ENCODE results near the gene MAGEB4. TPM values are rescaled to one million over a fixed set of nuclear protein-coding genes. Genes with fewer than 3 reads are reported as not detected.

MAGEB4 gene
- total RNA-seq, 2 donors from 2014 or later: not detected

DNA sequence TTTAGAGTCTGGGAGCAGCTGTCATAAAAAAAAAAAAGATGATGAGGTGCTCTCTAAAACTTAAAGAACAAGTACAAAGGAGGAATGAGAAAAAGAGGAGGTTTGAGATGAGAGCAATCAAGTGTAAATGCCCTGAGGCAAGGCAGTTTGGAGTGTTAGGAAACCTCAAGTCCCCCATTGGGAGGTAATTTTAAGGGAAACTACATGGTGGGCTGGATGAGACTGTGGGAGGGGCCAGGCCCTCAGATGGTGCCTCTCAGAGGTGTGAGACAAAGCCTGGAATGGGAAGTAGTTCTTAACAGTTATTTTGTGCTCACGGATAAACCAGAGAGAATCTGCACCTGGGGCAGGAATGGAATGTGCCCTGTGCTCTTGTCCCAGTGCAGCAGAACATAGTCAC lies 13.3 kb upstream of the MAGEB4 start:
- Mint-ChIP-seq H3K9me3 (no peaks in the 10 kb centered on the region), H3K27me3 (ENCODE audit: insufficient read depth) (no peaks in the 10 kb centered on the region), H3K4me1 (peaks cover 27% of the 10 kb centered on the region), H3K36me3 (ENCODE audit: low read depth) (no peaks in the 10 kb centered on the region), H3K4me3 (no peak overlapping the region), H3K27ac (peak overlapping the region; percentile 68)
- no peak overlapping the region for H3K4me3 ChIP-seq (ENCODE audit: low read length)
- H3K9me3 ChIP-seq (ENCODE audit: control insufficient read depth, low read length): no peaks in the 10 kb centered on the region
- H3K4me1 ChIP-seq (ENCODE audit: control insufficient read depth, insufficient read depth, low read length): peaks cover 7% of the 10 kb centered on the region
- no peak overlapping the region for H3K9ac ChIP-seq (ENCODE audit: extremely low read depth, low read length, poor library complexity, severe bottlenecking)
- H3K27me3 ChIP-seq (ENCODE audit: control insufficient read depth, insufficient read depth, low read length, poor library complexity, severe bottlenecking): no peaks in the 10 kb centered on the region
- H3K27ac ChIP-seq (ENCODE audit: low read depth, low read length): no peak overlapping the region
- 8% methylated on average over 1 of the region's 1 CpG; no CpG with 5 or more reads in 1 of the 2 experiments for WGBS, 2 experiments (ENCODE audit: insufficient coverage in 1 of 2, insufficient read length in 1 of 2)
- TF ChIP-seq, protein P1, sequence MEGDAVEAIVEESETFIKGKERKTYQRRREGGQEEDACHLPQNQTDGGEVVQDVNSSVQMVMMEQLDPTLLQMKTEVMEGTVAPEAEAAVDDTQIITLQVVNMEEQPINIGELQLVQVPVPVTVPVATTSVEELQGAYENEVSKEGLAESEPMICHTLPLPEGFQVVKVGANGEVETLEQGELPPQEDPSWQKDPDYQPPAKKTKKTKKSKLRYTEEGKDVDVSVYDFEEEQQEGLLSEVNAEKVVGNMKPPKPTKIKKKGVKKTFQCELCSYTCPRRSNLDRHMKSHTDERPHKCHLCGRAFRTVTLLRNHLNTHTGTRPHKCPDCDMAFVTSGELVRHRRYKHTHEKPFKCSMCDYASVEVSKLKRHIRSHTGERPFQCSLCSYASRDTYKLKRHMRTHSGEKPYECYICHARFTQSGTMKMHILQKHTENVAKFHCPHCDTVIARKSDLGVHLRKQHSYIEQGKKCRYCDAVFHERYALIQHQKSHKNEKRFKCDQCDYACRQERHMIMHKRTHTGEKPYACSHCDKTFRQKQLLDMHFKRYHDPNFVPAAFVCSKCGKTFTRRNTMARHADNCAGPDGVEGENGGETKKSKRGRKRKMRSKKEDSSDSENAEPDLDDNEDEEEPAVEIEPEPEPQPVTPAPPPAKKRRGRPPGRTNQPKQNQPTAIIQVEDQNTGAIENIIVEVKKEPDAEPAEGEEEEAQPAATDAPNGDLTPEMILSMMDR (conservative IDR thresholded peaks at IDR 0.05): no peak
- no peaks in the 10 kb centered on the region for H3K36me3 ChIP-seq (ENCODE audit: control insufficient read depth, insufficient read depth, low read length)
- peak; percentile 80 for DNase-seq

DNA sequence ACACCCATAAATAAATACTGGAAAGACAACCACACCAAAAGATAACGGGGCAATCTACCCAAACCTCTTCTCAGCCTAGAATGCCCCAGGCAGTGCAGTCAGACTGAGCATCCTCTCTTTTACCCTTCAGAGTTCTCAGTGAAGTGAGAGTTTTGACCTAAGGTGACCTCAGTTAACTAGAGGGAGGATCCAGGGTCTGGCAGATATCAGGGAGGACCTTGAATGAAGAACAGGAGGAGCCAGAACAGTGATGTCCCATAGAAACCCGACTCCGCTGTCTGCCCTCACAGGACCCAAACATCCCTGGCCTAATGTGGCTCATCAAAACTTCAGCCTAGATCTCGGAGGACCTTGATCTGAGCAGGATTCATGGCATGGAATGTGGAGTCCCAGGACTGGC lies 11.4 kb upstream of the MAGEB4 start, which contains the start of gene MAGEB3:
TSS of gene MAGEB3 (plus strand) at position 263 of the 400 bp plus-strand sequence. CDS start 5,268 bp downstream, outside the sequence.
- Mint-ChIP-seq H3K36me3 (ENCODE audit: low read depth) (no peaks in the 10 kb centered on the region), H3K4me1 (peaks cover 16% of the 10 kb centered on the region), H3K27me3 (ENCODE audit: insufficient read depth) (peaks cover 1% of the 10 kb centered on the region), H3K4me3 (no peak within 1 kb of the TSS), H3K9me3 (no peaks in the 10 kb centered on the region), H3K27ac (no peak within 1 kb of the TSS)
- Histone ChIP-seq H3K36me3 (ENCODE audit: control insufficient read depth, insufficient read depth, low read length) (no peaks in the 10 kb centered on the region), H3K27me3 (ENCODE audit: control insufficient read depth, insufficient read depth, low read length, poor library complexity, severe bottlenecking) (no peaks in the 10 kb centered on the region), H3K4me3 (ENCODE audit: low read length) (no peak within 1 kb of the TSS), H3K9ac (ENCODE audit: extremely low read depth, low read length, poor library complexity, severe bottlenecking) (no peak within 1 kb of the TSS), H3K27ac (ENCODE audit: low read depth, low read length) (no peak within 1 kb of the TSS), H3K9me3 (ENCODE audit: control insufficient read depth, low read length) (no peaks in the 10 kb centered on the region), H3K4me1 (ENCODE audit: control insufficient read depth, insufficient read depth, low read length) (peaks cover 4% of the 10 kb centered on the region)
- WGBS, 2 experiments (ENCODE audit: insufficient coverage in 1 of 2, insufficient read length in 1 of 2): 88 to 93% methylated on average over 2 to 4 of the region's 4 CpGs
- TF ChIP-seq, protein P1 (conservative IDR thresholded peaks at IDR 0.05): no peak
- no peak for DNase-seq

DNA sequence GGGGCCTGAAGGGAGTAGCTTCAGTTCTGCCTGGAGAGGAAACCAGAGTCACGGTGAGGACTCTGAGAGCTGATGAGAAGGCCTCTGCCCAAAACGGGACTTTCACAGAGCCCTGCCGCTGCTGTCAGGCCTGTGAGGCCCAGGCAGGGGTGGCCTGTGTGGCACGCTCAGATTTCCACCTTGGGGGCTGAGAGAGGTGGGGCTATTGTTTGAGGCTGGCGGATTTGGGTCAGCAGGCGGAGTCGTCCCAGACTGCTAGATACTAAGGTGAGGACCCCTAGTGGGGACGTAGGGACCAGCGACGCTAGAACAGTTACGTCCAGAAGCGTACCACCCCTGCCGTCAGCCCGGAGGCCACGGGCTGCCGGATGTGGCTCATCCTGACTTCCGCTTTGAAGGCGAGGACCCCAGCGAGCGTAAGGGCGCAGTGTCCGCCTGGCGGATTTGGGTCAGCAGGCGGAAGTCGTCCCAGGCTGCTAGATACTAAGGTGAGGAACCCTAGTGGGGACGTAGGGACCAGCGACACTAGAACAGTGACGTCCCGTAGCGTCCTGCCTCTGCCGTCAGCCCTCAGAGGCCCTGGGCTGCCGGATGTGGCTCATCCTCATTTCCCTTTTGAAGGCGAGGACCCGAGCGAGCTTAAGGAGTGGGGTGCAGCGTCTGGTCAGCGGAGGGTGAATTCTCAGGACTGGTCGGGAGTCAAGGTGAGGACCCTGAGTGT lies 5.1 kb downstream of the MAGEB4 start, which contains the start of gene MAGEB1:
TSS of gene MAGEB1 (plus strand) at position 378 of the 721 bp plus-strand sequence. CDS start 3,348 bp downstream, outside the sequence.
- Histone ChIP-seq H3K36me3 (ENCODE audit: control insufficient read depth, insufficient read depth, low read length) (no peaks in the 10 kb centered on the region), H3K27ac (ENCODE audit: low read depth, low read length) (no peak within 1 kb of the TSS), H3K9me3 (ENCODE audit: control insufficient read depth, low read length) (no peaks in the 10 kb centered on the region), H3K27me3 (ENCODE audit: control insufficient read depth, insufficient read depth, low read length, poor library complexity, severe bottlenecking) (no peaks in the 10 kb centered on the region), H3K9ac (ENCODE audit: extremely low read depth, low read length, poor library complexity, severe bottlenecking) (no peak within 1 kb of the TSS), H3K4me1 (ENCODE audit: control insufficient read depth, insufficient read depth, low read length) (no peaks in the 10 kb centered on the region), H3K4me3 (ENCODE audit: low read length) (no peak within 1 kb of the TSS)
- H3K9me3 Mint-ChIP-seq: peaks cover 5% of the 10 kb centered on the region
- peaks cover 23% of the 10 kb centered on the region for H3K27me3 Mint-ChIP-seq (ENCODE audit: insufficient read depth)
- 93 to 94% methylated on average over 15 to 38 of the region's 38 CpGs for WGBS, 2 experiments (ENCODE audit: insufficient coverage in 1 of 2, insufficient read length in 1 of 2)
- H3K27ac Mint-ChIP-seq: no peak within 1 kb of the TSS
- peaks cover 21% of the 10 kb centered on the region for H3K4me1 Mint-ChIP-seq
- TF ChIP-seq, protein P1 (conservative IDR thresholded peaks at IDR 0.05): peak; percentile 68
- peak; percentile 66 for DNase-seq
- H3K4me3 Mint-ChIP-seq: no peak within 1 kb of the TSS
- H3K36me3 Mint-ChIP-seq (ENCODE audit: low read depth): no peaks in the 10 kb centered on the region
